ENCODE data around the gene SLC25A21. TPM values are rescaled to one million over a fixed set of nuclear protein-coding genes. Genes with fewer than 3 reads are reported as not detected.

Gene SLC25A21
- total RNA-seq, 1 experiment from 2014 or later: 7.1 TPM

- Histone ChIP-seq H3T11ph (ENCODE audit: low read length) (no peak overlapping the region), H3K14ac (ENCODE audit: insufficient read depth, low read length) (no peak overlapping the region; the same call in 1 of the 2 replicates), H2AK5ac (ENCODE audit: insufficient read length, low read length) (no peak overlapping the region), H3K23me2 (ENCODE audit: insufficient read length, low read depth, low read length, poor library complexity, severe bottlenecking) (peaks cover 11% of the 10 kb centered on the region), H2BK120ac (ENCODE audit: low read depth, low read length, poor library complexity, severe bottlenecking) (no peak overlapping the region), H3K23ac (ENCODE audit: insufficient read length, low read depth, low read length) (no peak overlapping the region), H3K27me3 (ENCODE audit: insufficient read depth, low read length) (peaks cover 92% of the 10 kb centered on the region), H3K79me2 (ENCODE audit: insufficient read depth, low read length) (no peaks in the 10 kb centered on the region), H3K56ac (ENCODE audit: insufficient read length, low read depth, low read length) (no peak overlapping the region), H3K9ac (ENCODE audit: extremely low read depth, insufficient read length, low read length) (no peak overlapping the region), H4K20me1 (ENCODE audit: control insufficient read depth, insufficient read depth, insufficient read length) (no peaks in the 10 kb centered on the region), H2AFZ (ENCODE audit: low read length) (no peak overlapping the region), H4K91ac (ENCODE audit: insufficient read length, low read depth, low read length) (no peak overlapping the region), H2BK12ac (ENCODE audit: insufficient read length, low read depth, low read length) (no peak overlapping the region), H3K18ac (ENCODE audit: insufficient read length, low read depth, low read length) (no peak overlapping the region), H2BK5ac (ENCODE audit: insufficient read length, low read length) (no peak overlapping the region), H3K27ac (ENCODE audit: insufficient read length, low read depth, low read length) (no peak overlapping the region), H3K9me3 (ENCODE audit: control insufficient read depth, low read depth, low read length) (no peaks in the 10 kb centered on the region), H3K4ac (ENCODE audit: low read depth, low read length) (no peak overlapping the region), H3K4me1 (ENCODE audit: insufficient read depth, low read length) (no peaks in the 10 kb centered on the region), H4K8ac (replicated peaks; ENCODE audit: insufficient read length, low read depth, low read length) (no peak overlapping the region), H3K4me2 (ENCODE audit: insufficient read depth, insufficient read length, low read length) (peak overlapping the region; percentile 55), H2BK20ac (ENCODE audit: low read depth, low read length, poor library complexity, severe bottlenecking) (no peak overlapping the region), H3K79me1 (ENCODE audit: insufficient read depth, low read depth, low read length, poor library complexity, severe bottlenecking) (no peaks in the 10 kb centered on the region), H2BK15ac (ENCODE audit: low read depth, low read length) (no peak overlapping the region), H4K5ac (ENCODE audit: insufficient read length, low read depth, low read length) (no peak overlapping the region)
- peak; percentile 59 for DNase-seq
- Mint-ChIP-seq H3K36me3 (ENCODE audit: insufficient read depth in 1 of 3, low read depth in 3 of 3) (no peaks in the 10 kb centered on the region; a peak in 1 of 7 replicates), H3K4me1 (peaks cover 32 to 50% of the 10 kb centered on the region in 2 experiments), H3K4me3 (peak overlapping the region; percentile 65 to 78), H3K27ac (no peak overlapping the region; a peak in 1 of 7 replicates), H3K27me3 (ENCODE audit: low read depth) (peaks cover 100% of the 10 kb centered on the region), H3K9me3 (peaks cover 2 to 15% of the 10 kb centered on the region in 2 experiments; a peak in 4 of 5 replicates)
- TF ChIP-seq CTCF (conservative IDR thresholded peaks at IDR 0.05): peak; percentile 26; the same call in 2 of the 3 replicates
- no CpG with 5 or more reads among the region's 71 CpGs for WGBS (ENCODE audit: extremely low coverage, insufficient read length, low lambda C conversion rate)
These were observed 509.6 kb downstream of the SLC25A21 start for GRCh38 chr14:36662543-36663403.

Data from H9 (cell line).